D721Med (cell line): ENCODE measurements around the gene CHRM5.

Experiments
- DNase-seq: peaks from one replicate; pipeline ENCODE4 v3.0.0; 2011; ENCODE audit warnings: low spot score; ENCODE audit not compliant: insufficient read length
- FAIRE-seq: peaks from 2 replicates; lab custom pipeline; 2011; peaks lifted over from hg19 to GRCh38; lab: Jason Lieb, UNC
- CTCF ChIP-seq: IDR thresholded peaks from 2 replicates; pipeline ENCODE4 v1.5.1; 2012; ENCODE audit warnings: mild to moderate bottlenecking, control low read depth; ENCODE audit not compliant: insufficient read depth; ENCODE audit errors: missing control alignments

CHRM5 gene

GRCh38 chr15:33968224-33968623 lies at the start of gene CHRM5:
TSS of gene CHRM5 (plus strand) at chr15:33968497. CDS start at chr15:34062718, 94,221 bp downstream.
- DNase-seq (no peak), FAIRE-seq (no peak)
- no peak for TF ChIP-seq CTCF

GRCh38 chr15:33923446-33923845 lies 44.9 kb upstream of the CHRM5 start:
- no peak for FAIRE-seq
- no peak for TF ChIP-seq CTCF
- no peak for DNase-seq

- FAIRE-seq = no peak
Observed at GRCh38 chr15:33926260-33926659, 42.0 kb upstream of the CHRM5 start.

GRCh38 chr15:33932734-33933133 lies 35.6 kb upstream of the CHRM5 start:
- TF ChIP-seq CTCF = no peak
- DNase-seq = no peak
- no peak for FAIRE-seq

More at GRCh38 chr15:33926260-33926659, 42.0 kb upstream of the CHRM5 start:
- no peak for TF ChIP-seq CTCF
- no peak for DNase-seq

GRCh38 chr15:33934396-33934795 lies 33.9 kb upstream of the CHRM5 start:
- no peak for TF ChIP-seq CTCF
- FAIRE-seq (no peak), DNase-seq (no peak)

GRCh38 chr15:33934921-33935320 lies 33.4 kb upstream of the CHRM5 start:
- no peak for FAIRE-seq
- no peak for DNase-seq
- TF ChIP-seq CTCF = no peak

GRCh38 chr15:33941279-33942063 lies 26.8 kb upstream of the CHRM5 start:
- FAIRE-seq (no peak), DNase-seq (no peak)
- TF ChIP-seq CTCF = no peak
